ENCODE data around the gene CMSS1.

CMSS1 gene

DNA sequence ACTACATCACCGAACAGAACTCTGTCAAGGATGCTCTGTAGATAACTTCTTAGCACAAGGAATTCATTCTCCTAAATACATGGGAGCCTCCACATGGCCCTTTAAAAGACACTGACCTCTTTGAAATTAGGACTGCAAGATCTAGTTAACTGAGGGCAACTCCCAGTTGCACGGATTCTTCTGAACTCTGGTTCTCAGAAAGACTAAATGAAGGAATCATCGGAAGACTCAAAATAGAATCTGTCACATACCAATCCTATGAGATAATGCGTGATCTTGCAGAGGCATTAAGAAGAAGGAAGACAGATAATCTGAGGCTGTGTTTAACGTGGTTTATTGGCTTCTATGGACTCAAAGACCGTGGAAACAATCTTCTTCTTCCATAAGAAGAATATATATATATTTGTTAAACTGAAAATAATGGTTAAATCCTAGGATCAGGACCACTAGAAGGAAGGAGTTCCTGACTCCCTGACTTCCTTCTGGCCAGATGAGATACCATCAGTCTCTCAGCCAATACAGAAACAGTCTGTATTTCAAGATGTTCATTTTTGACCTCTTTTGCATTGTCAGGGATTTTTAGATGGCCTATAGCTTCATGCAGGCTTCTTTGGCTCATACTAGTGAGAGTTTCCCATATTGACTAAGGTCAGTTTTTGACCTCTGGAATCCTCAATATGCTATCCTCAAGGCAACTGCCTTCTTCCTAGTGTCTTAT is 409.2 kb downstream of the CMSS1 start (continued):
- no peak for TF ChIP-seq ZNF791 (tag by site-specific recombination; IDR thresholded peaks at IDR 0.05)
- no peak for TF ChIP-seq ZNF114 (tag by site-specific recombination; IDR thresholded peaks at IDR 0.05)
- no peak for TF ChIP-seq ZNF76 (tag by site-specific recombination; IDR thresholded peaks at IDR 0.05; ENCODE audit: borderline replicate concordance, low read depth)

- no peaks in the 10 kb centered on the region for H3K4me1 ChIP-seq (ENCODE audit: control insufficient read depth, insufficient read depth, low read length)
- TF ChIP-seq ZNF843 (tag by site-specific recombination; IDR thresholded peaks at IDR 0.05) (no peak), SALL2 (tag by site-specific recombination; IDR thresholded peaks at IDR 0.05; ENCODE audit: borderline replicate concordance) (no peak), ZNF830 (tag by site-specific recombination; IDR thresholded peaks at IDR 0.05; ENCODE audit: low read depth) (no peak), AEBP2 (tag by site-specific recombination; IDR thresholded peaks at IDR 0.05; ENCODE audit: borderline replicate concordance) (no peak), ZNF48 (tag by site-specific recombination; IDR thresholded peaks at IDR 0.05) (no peak), ZNF311 (tag by site-specific recombination; IDR thresholded peaks at IDR 0.05; ENCODE audit: borderline replicate concordance) (no peak), ZFP41 (tag by site-specific recombination; IDR thresholded peaks at IDR 0.05; ENCODE audit: borderline replicate concordance) (no peak)
- H3K9me3 ChIP-seq (ENCODE audit: control insufficient read depth, insufficient read depth, low read depth, low read length), result no peaks in the 10 kb centered on the region
- ChIA-PET CTCF (interaction anchor here (1.4 kb wide), 1 partner anchor 158 kb away, joined by 3 read pairs; no protein-coding TSS in a partner anchor), POLR2A (no interaction called here)
- H3K36me3 ChIP-seq (ENCODE audit: control insufficient read depth in 2 of 2, insufficient read depth in 1 of 2, low read length in 2 of 2), result no peaks in the 10 kb centered on the region
- no peak overlapping the region for H3K4me3 ChIP-seq (ENCODE audit: low read depth, low read length)
- H3K27ac ChIP-seq (ENCODE audit: extremely low read depth, low read depth, low read length), result no peak overlapping the region
These were observed 409.9 kb downstream of the CMSS1 start for GRCh38 chr3:100227511-100227921.

DNA sequence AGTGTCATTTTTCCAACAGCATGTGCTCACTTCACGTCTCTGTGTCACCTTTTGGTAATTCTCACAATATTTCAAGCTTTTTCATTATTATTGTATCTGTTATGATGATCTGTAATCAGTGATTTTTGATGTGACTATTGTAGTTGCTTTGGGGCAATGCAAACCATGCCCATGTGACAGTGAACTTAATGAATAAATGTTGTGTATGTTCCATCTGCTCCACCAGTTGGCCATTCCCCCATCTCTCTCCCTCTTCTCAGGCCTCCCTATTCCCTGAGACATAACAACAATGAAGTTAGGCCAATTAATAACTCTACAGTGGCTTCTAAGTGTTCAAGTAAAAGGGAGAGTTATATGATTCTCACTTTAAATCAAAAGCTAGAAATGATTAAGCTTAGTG is 410.6 kb downstream of the CMSS1 start:
- CTCF ChIA-PET, result interaction anchor here (1.4 kb wide), 1 partner anchor 159 kb away, joined by 3 read pairs; no protein-coding TSS in a partner anchor
- POLR2A ChIA-PET, result no interaction called here

More for the DNA sequence above, 410.6 kb downstream of the CMSS1 start:
- no peaks in the 10 kb centered on the region for H3K9me3 ChIP-seq (ENCODE audit: control insufficient read depth, insufficient read depth, low read depth, low read length)
- no peaks in the 10 kb centered on the region for H3K4me1 ChIP-seq (ENCODE audit: control insufficient read depth, insufficient read depth, low read length)
- TF ChIP-seq ZNF48 (tag by site-specific recombination; IDR thresholded peaks at IDR 0.05) (no peak), ZNF843 (tag by site-specific recombination; IDR thresholded peaks at IDR 0.05) (no peak), ZNF433 (tag by site-specific recombination; IDR thresholded peaks at IDR 0.05; ENCODE audit: low read depth) (no peak), ZNF621 (tag by site-specific recombination; IDR thresholded peaks at IDR 0.05) (no peak), KLF8 (tag by site-specific recombination; IDR thresholded peaks at IDR 0.05) (no peak), ZNF670 (tag by site-specific recombination; IDR thresholded peaks at IDR 0.05; ENCODE audit: low read depth) (no peak), ZNF596 (tag by site-specific recombination; IDR thresholded peaks at IDR 0.05) (no peak), ZNF311 (tag by site-specific recombination; IDR thresholded peaks at IDR 0.05; ENCODE audit: borderline replicate concordance) (no peak), ATF2 (tag by site-specific recombination; IDR thresholded peaks at IDR 0.05; ENCODE audit: low read depth) (no peak), ZNF776 (tag by site-specific recombination; IDR thresholded peaks at IDR 0.05; ENCODE audit: borderline replicate concordance) (no peak), ZNF610 (tag by site-specific recombination; IDR thresholded peaks at IDR 0.05; ENCODE audit: borderline replicate concordance) (no peak), HOXA7 (CRISPR knock-in tag; IDR thresholded peaks at IDR 0.05; ENCODE audit: borderline replicate concordance) (no peak), ZNF138 (tag by site-specific recombination; IDR thresholded peaks at IDR 0.05; ENCODE audit: borderline replicate concordance) (no peak), REPIN1 (tag by site-specific recombination; IDR thresholded peaks at IDR 0.05; ENCODE audit: low read depth) (no peak), ZNF132 (tag by site-specific recombination; IDR thresholded peaks at IDR 0.05; ENCODE audit: borderline replicate concordance) (no peak)
- TF ChIP-seq, protein P1, sequence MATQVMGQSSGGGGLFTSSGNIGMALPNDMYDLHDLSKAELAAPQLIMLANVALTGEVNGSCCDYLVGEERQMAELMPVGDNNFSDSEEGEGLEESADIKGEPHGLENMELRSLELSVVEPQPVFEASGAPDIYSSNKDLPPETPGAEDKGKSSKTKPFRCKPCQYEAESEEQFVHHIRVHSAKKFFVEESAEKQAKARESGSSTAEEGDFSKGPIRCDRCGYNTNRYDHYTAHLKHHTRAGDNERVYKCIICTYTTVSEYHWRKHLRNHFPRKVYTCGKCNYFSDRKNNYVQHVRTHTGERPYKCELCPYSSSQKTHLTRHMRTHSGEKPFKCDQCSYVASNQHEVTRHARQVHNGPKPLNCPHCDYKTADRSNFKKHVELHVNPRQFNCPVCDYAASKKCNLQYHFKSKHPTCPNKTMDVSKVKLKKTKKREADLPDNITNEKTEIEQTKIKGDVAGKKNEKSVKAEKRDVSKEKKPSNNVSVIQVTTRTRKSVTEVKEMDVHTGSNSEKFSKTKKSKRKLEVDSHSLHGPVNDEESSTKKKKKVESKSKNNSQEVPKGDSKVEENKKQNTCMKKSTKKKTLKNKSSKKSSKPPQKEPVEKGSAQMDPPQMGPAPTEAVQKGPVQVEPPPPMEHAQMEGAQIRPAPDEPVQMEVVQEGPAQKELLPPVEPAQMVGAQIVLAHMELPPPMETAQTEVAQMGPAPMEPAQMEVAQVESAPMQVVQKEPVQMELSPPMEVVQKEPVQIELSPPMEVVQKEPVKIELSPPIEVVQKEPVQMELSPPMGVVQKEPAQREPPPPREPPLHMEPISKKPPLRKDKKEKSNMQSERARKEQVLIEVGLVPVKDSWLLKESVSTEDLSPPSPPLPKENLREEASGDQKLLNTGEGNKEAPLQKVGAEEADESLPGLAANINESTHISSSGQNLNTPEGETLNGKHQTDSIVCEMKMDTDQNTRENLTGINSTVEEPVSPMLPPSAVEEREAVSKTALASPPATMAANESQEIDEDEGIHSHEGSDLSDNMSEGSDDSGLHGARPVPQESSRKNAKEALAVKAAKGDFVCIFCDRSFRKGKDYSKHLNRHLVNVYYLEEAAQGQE (tag by site-specific recombination; IDR thresholded peaks at IDR 0.05), result no peak
- no peaks in the 10 kb centered on the region for H3K36me3 ChIP-seq (ENCODE audit: control insufficient read depth in 2 of 2, insufficient read depth in 1 of 2, low read length in 2 of 2)
- H3K4me3 ChIP-seq (ENCODE audit: low read depth, low read length), result no peak overlapping the region
- H3K27ac ChIP-seq (ENCODE audit: extremely low read depth, low read depth, low read length), result no peak overlapping the region
